HFF-Myc (cell line): ENCODE data around the gene SLC16A2.
"Not testable (repeated sequence)": the region's sequence is repeated elsewhere in the genome, so short reads cannot be mapped to it uniquely, and the experiment has no call there.

Experiments
- DNase-seq: peaks from one replicate; pipeline ENCODE4 v3.0.0-alpha.2; 2011; ENCODE audit warnings: low read depth; ENCODE audit errors: extremely low read depth
- H3K4me3 ChIP-seq: replicated peaks from 2 replicates; pipeline ENCODE4 v1.5.1; 2011; ENCODE audit warnings: low read depth, mild to moderate bottlenecking, control low read depth, low read length
- TF ChIP-seq, protein P1 (sequence below): IDR thresholded peaks from 2 replicates; pipeline ENCODE4 v1.5.1; 2012; ENCODE audit warnings: mild to moderate bottlenecking, low read depth, low read length, control low read depth; ENCODE audit errors: missing control alignments

SLC16A2 gene

DNA sequence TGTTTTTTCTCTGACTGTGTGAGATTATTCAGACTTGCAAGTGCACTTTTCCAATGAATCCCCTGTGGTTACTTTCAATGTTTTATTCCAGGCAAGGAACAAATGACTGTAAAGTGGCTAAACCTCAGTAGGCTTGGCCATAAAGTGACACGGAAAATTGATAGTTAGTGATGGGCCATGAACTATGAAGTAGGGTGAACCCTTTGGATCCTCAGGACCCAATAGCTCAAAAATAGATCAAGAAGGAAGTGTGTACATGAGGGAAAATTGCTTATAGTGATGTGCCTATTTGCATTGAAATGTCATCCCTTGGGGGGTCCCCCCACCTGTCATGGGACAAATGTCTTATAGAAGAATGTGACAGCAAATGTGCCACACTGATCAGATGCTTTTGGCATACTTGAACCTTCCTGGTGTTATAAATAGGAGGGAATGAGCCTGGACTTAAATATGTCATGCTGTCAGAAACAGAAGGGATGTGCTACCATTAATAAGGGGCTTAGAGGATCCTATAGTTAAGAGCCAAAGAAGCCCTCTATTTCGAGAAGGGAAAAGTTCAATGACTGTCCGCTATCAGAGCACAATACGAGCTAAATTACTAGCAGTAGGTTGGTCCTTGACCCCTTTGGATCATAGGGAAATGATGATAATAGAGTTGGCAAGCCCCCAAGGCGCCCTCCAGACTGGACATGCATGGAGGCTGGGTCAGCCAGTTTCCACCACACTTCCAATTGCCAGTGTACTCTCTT, 30.3 kb downstream of the SLC16A2 start:
- TF ChIP-seq, protein P1, sequence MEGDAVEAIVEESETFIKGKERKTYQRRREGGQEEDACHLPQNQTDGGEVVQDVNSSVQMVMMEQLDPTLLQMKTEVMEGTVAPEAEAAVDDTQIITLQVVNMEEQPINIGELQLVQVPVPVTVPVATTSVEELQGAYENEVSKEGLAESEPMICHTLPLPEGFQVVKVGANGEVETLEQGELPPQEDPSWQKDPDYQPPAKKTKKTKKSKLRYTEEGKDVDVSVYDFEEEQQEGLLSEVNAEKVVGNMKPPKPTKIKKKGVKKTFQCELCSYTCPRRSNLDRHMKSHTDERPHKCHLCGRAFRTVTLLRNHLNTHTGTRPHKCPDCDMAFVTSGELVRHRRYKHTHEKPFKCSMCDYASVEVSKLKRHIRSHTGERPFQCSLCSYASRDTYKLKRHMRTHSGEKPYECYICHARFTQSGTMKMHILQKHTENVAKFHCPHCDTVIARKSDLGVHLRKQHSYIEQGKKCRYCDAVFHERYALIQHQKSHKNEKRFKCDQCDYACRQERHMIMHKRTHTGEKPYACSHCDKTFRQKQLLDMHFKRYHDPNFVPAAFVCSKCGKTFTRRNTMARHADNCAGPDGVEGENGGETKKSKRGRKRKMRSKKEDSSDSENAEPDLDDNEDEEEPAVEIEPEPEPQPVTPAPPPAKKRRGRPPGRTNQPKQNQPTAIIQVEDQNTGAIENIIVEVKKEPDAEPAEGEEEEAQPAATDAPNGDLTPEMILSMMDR: no peak
- DNase-seq: no peak
- no peak overlapping the region for H3K4me3 ChIP-seq

DNA sequence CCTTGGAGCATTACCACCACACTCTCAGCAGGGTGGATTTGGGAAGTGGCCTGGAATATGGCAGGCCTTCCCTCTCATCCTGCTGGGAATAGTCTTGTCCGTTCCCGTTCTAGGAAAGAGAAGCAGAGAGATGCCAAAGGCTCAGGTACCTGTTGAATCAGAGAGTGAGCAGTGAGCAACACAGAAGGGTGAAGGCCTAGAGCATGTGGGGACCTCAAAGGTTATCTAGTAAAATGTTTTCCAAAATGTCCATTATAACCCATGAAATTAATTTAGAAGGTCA, 30.8 kb downstream of the SLC16A2 start:
- H3K4me3 ChIP-seq: no peak overlapping the region
- no peak for DNase-seq
- TF ChIP-seq, protein P1: no peak

DNA sequence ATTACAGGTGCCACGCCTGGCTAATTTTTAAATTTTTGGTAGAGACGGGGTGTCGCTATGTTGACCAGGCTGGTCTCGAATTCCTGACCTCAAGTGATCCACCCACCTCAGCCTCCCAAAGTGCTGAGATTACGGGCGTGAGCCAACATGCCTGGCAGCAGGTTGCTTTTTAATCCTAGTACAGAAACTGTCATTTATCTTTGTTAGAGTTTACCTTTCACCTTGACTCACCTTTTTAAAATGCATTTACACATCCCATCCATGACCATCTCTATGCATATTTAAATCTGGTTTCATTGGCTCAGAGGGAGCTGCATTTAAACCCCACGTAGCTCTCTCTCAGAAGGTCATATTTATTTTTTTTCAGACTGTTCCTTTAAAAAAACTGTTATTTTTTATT, 31.9 kb downstream of the SLC16A2 start:
- H3K4me3 ChIP-seq: no peak overlapping the region
- DNase-seq: no peak
- TF ChIP-seq, protein P1: no peak

DNA sequence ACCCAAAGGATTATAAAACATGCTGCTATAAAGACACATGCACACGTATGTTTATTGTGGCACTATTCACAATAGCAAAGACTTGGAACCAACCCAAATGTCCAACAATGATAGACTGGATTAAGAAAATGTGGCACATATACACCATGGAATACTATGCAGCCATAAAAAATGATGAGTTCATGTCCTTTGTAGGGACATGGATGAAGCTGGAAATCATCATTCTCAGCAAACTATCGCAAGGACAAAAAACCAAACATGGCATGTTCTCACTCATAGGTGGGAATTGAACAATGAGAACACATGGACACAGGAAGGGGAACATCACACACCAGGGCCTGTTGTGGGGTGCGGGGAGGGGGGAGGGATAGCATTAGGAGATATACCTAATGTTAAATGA, 32.9 kb downstream of the SLC16A2 start:
- H3K4me3 ChIP-seq, DNase-seq: not testable (repeated sequence)

DNA sequence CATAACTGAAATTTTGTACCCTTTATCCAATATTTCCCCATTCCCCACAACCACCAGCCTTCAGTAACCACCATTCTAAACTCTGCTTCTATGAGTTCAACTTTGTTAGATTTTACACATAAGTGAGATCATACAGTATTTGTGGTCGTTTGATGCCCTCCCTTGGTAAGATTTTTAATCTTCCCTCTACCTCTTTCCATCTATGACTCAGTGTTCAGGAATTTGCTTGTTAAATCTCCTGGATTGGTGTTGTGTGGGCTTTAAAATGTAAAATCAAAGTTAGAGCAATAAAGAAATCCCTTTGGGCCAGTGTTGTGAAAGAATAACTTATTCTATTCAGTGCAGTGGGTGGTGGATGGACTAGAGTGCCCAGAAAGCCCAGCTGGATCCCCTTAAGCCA, 37.4 kb downstream of the SLC16A2 start:
- H3K4me3 ChIP-seq: no peak overlapping the region
- TF ChIP-seq, protein P1: no peak
- peak; percentile 36 for DNase-seq

DNA sequence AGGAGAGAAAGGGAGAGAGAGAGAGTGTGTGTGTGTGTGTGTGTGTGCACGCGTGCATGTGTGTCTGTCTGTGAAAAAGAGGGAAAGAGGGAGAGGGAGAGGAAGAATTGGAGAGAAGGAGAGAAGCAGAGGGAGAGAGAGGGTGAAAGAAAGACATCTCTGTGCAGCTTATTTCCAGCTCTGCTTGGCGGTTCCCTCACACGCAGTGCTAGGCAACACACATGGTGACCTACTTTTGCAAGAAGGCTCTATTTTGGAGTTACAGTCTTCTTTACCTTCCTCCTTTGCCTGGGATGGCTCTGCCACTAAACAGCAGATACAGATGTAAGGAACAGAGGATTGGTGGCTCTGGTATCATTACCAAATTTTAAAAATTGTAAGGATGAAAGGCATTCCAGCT, 40.1 kb downstream of the SLC16A2 start:
- no peak for DNase-seq
- TF ChIP-seq, protein P1: no peak
- H3K4me3 ChIP-seq: no peak overlapping the region

DNA sequence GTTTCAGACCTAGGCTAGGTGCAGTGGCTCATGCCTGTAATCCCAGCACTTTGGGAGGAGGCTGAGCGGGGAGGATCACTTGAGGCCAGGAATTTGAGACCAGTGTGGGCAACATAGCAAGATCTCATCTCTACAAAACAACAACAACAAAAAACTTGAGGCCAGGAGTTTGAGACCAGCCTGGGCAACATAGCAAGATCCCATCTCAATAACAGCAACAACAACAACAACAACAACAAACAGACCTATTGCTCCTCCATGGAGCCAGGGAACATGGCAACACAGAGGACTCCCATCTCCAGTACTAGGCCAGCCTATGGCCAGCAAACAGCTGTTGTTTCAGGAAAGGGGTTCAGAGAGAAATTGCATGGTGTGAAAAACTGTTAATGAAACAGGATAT, 43.4 kb downstream of the SLC16A2 start:
- no peak for DNase-seq
- TF ChIP-seq, protein P1: no peak
- H3K4me3 ChIP-seq: no peak overlapping the region
